ENCODE data around the gene VSTM5.

DNA sequence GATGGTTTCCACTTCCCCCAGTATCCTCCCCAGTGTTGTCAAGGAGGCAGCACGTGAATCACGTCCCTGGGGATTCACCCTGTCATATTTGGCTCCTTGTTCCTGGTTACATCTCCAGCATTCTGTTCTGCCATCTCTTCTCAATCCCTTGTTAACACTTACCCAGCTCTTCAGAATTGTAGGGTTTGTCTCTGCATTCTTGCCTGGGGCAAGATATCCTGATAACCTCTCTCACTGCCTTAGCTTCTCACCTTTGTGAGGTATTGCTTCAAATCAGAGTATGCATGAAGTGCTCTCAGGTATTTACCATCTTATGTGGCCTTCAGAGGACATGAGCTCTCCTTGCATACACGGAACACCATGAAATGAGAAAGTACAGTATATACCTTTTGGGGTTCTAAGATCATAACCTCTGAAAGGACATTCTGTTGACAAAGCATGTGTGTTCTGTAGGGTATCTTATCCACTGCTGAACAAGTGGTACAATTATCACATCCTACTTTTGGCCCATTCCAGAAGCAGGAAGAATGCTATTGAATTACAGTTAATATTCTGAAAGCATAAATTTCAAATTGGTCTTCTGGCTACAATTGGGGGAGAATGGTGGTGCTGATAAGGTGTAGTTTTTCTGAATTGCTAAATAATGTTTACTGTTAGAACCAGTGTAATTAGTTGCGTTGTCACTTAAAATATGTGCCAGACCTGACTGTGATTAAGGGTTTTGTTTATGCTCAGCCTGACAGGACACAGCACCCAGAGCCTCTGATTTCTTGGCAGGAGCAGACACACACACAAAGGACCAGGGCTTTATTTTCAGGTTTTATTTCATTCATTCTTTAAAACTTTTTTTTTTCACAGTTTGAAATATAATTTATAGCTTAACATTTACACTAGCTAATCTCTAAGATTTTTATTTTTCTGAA, 32.7 kb downstream of the VSTM5 start:
- TF ChIP-seq, protein P1, sequence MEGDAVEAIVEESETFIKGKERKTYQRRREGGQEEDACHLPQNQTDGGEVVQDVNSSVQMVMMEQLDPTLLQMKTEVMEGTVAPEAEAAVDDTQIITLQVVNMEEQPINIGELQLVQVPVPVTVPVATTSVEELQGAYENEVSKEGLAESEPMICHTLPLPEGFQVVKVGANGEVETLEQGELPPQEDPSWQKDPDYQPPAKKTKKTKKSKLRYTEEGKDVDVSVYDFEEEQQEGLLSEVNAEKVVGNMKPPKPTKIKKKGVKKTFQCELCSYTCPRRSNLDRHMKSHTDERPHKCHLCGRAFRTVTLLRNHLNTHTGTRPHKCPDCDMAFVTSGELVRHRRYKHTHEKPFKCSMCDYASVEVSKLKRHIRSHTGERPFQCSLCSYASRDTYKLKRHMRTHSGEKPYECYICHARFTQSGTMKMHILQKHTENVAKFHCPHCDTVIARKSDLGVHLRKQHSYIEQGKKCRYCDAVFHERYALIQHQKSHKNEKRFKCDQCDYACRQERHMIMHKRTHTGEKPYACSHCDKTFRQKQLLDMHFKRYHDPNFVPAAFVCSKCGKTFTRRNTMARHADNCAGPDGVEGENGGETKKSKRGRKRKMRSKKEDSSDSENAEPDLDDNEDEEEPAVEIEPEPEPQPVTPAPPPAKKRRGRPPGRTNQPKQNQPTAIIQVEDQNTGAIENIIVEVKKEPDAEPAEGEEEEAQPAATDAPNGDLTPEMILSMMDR (IDR thresholded peaks at IDR 0.05) = no peak
- TF ChIP-seq POLR2A (IDR thresholded peaks at IDR 0.05) = no peak

Measured in body of pancreas (tissue), 4 donors.